ENCODE results near the gene PIF1.
"Not testable (repeated sequence)": the region's sequence is repeated elsewhere in the genome, so short reads cannot be mapped to it uniquely, and the experiment has no call there.

The PIF1 gene

DNA sequence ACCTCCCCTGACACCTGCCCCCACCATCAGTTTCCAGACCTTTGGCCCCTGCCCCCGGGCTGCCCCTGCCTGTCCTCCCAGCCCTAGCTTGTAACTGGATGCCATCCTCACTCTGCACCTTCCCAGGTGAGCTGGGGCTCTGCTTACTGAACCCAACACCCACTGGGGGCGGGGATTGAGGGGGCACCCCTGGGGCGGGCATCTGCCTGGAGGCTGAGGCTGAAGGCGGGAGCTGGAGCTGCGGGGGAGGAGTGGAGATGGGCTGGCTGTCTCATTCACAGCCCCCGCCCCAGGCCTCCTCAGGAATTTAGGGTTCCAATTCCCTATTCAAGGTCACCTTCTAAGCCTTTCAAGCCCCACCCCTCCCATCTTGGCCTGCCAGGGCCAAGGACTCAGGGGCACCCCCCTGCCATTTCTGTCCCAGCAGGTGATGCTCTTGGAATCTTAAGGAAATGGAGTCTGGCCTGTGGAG, 17.7 kb downstream of the PIF1 start:
- Mint-ChIP-seq H3K4me1 (no peaks in the 10 kb centered on the region), H3K27ac (no peak overlapping the region), H3K9me3 (no peaks in the 10 kb centered on the region), H3K36me3 (no peaks in the 10 kb centered on the region), H3K4me3 (no peak overlapping the region)
- DNase-seq (ENCODE audit: low spot score in 2 of 2) (no peak), ATAC-seq (no peak)

GRCh38 chr15:64807051-64807749, 18.2 kb downstream of the PIF1 start:
- ATAC-seq (no peak), DNase-seq (ENCODE audit: low spot score in 2 of 2) (no peak)
- Mint-ChIP-seq H3K36me3 (no peaks in the 10 kb centered on the region), H3K9me3 (no peaks in the 10 kb centered on the region), H3K27ac (no peak overlapping the region), H3K4me3 (no peak overlapping the region), H3K4me1 (no peaks in the 10 kb centered on the region)

DNA sequence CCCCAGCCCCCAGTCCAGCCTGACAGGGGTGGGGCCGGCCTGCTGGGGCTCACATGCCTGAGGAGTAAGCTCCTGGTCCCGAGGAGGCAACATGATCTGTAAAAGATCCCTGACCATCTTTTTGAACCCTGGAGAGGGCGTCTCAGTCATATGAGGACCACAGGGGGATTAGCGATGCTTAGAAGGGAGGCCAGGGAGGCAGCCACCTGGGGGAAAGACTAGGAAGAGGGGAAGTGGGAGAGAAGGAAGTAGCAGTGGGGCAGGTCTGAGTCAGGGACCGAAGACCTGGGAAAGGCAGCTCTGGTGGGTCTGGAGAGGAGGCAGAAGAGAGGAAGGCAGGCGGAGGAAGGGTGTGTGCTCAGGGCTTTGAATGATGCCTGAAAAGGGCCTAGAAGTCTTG, 18.9 kb downstream of the PIF1 start:
- H3K27ac Mint-ChIP-seq, result no peak overlapping the region
- H3K4me3 Mint-ChIP-seq, result no peak overlapping the region
- no peak for ATAC-seq
- no peaks in the 10 kb centered on the region for H3K36me3 Mint-ChIP-seq
- no peak for DNase-seq (ENCODE audit: low spot score in 2 of 2)
- no peaks in the 10 kb centered on the region for H3K9me3 Mint-ChIP-seq
- no peaks in the 10 kb centered on the region for H3K4me1 Mint-ChIP-seq

- no peaks in the 10 kb centered on the region for H3K36me3 Mint-ChIP-seq
- no peaks in the 10 kb centered on the region for H3K4me1 Mint-ChIP-seq
- no peaks in the 10 kb centered on the region for H3K9me3 Mint-ChIP-seq
- DNase-seq (ENCODE audit: low spot score in 2 of 2) (no peak), ATAC-seq (no peak)
- no peak overlapping the region for H3K4me3 Mint-ChIP-seq
- H3K27ac Mint-ChIP-seq, result peak overlapping the region; percentile 54
Measured at GRCh38 chr15:64804619-64805018, 20.8 kb downstream of the PIF1 start.

- Mint-ChIP-seq H3K27ac (no peak overlapping the region), H3K9me3 (no peaks in the 10 kb centered on the region), H3K36me3 (no peaks in the 10 kb centered on the region), H3K4me3 (no peak overlapping the region), H3K4me1 (no peaks in the 10 kb centered on the region)
- DNase-seq (ENCODE audit: low spot score in 2 of 2) (no peak), ATAC-seq (no peak)
Measured at GRCh38 chr15:64803526-64803925, 21.9 kb downstream of the PIF1 start.

- H3K4me3 Mint-ChIP-seq, result no peak overlapping the region
- no peaks in the 10 kb centered on the region for H3K9me3 Mint-ChIP-seq
- no peaks in the 10 kb centered on the region for H3K36me3 Mint-ChIP-seq
- H3K4me1 Mint-ChIP-seq, result no peaks in the 10 kb centered on the region
- no peak overlapping the region for H3K27ac Mint-ChIP-seq
- DNase-seq (ENCODE audit: low spot score in 2 of 2) (no peak), ATAC-seq (no peak)
Measured at GRCh38 chr15:64800476-64800875, 25.0 kb downstream of the PIF1 start.

DNA sequence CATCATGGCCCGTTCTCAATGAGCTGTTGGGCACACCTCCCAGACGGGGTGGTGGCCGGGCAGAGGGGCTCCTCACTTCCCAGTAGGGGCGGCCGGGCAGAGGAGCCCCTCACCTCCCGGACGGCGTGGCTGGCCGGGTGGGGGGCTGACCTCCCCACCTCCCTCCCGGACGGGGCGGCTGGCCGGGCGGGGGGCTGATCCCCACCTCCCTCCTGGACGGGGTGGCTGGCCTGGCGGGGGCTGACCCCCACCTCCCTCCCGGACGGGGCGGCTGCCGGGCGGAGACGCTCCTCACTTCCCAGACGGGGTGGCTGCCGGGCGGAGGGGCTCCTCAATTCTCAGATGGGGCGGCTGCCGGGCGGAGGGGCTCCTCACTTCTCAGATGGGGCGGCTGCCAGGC, 26.5 kb downstream of the PIF1 start:
- H3K4me3 Mint-ChIP-seq; H3K36me3 Mint-ChIP-seq; ATAC-seq; H3K27ac Mint-ChIP-seq; DNase-seq (ENCODE audit: low spot score in 2 of 2); H3K9me3 Mint-ChIP-seq; H3K4me1 Mint-ChIP-seq: not testable (repeated sequence)

DNA sequence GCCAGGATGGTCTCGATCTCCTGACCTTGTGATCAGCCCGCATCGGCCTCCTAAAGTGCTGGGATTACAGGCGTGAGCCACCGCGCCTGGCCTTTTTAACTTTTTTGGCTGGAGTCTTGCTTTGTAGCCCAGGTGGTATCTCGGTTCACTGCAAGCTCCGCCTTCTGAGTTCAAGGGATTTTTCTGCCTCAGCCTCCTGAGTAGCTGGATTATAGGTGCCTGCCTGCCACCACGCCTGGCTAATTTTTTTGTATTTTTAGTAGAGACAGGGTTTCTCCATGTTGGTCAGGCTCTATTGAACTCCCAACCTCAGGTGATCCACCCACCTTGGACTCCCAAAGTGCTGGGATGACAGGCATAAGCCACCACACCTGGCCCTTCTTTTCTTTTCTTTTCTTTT, 29.5 kb downstream of the PIF1 start:
- not testable (repeated sequence) for H3K4me3 Mint-ChIP-seq; H3K4me1 Mint-ChIP-seq; H3K36me3 Mint-ChIP-seq; ATAC-seq; H3K9me3 Mint-ChIP-seq; DNase-seq (ENCODE audit: low spot score in 2 of 2); H3K27ac Mint-ChIP-seq

GRCh38 chr15:64795299-64795698, 30.1 kb downstream of the PIF1 start:
- ATAC-seq; H3K36me3 Mint-ChIP-seq; DNase-seq (ENCODE audit: low spot score in 2 of 2); H3K4me3 Mint-ChIP-seq; H3K4me1 Mint-ChIP-seq; H3K9me3 Mint-ChIP-seq; H3K27ac Mint-ChIP-seq: not testable (repeated sequence)

DNA sequence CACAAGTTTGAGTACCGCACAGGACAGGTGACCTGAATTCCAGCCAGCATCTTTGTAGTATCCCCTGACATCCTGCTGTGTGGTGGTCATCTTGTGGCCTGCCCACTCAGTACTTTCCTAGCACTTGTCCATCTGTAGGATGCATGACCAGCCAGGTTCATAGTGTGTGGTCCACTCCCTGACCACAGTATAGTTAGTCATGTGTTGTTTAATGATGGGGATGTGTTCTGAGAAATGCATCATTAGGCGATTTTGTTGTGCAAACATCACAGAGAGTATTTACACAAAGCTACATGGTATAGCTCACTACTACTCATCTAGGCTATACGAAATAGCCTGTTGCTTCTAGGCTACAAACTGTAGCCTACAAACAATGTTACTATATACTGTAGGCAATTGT, 33.2 kb downstream of the PIF1 start:
- H3K4me1 Mint-ChIP-seq, result no peaks in the 10 kb centered on the region
- H3K36me3 Mint-ChIP-seq, result no peaks in the 10 kb centered on the region
- DNase-seq (ENCODE audit: low spot score in 2 of 2) (no peak), ATAC-seq (no peak)
- H3K27ac Mint-ChIP-seq, result no peak overlapping the region
- H3K4me3 Mint-ChIP-seq, result no peak overlapping the region
- no peaks in the 10 kb centered on the region for H3K9me3 Mint-ChIP-seq

DNA sequence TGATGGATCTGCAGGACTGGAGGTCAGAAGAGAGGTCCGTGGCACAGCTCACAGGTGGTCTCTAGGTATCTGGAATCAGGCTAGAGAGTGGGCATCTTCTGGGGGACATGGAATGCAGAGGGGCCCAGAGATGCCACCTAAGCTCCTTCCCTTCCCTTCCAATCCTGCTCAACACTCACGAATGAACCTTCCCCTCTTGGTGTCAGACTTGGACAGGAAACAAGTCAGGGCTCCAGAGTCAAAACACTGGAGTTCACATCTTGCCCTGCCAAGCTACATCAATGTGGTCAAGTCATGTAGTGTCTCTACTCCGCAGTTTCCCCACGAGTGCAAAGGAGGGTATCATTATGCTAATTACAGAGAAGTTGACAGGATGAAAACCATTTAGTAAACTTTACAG, 34.0 kb downstream of the PIF1 start:
- no peak overlapping the region for H3K27ac Mint-ChIP-seq

DNA sequence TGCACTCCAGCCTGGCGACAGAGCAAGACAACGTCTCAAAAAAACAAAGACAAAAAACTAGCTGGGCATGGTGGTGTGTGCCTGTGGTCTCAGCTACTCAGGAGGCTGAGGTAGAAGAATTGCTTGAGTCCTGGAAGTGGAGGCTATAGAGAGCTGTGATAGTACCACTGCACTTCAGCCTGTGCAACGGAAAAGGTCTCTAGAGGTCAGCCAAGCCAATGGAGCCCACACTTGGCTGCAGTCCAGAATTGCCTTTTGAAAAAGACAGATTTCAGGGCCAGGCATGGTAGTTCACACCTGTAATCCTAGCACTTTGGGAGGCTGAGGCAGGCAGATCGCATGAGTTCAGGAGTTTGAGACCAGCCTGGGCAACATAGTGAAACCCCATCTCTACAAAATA, 41.7 kb downstream of the PIF1 start:
- no peaks in the 10 kb centered on the region for H3K36me3 Mint-ChIP-seq
- DNase-seq (ENCODE audit: low spot score in 2 of 2) (no peak), ATAC-seq (no peak)
- H3K4me3 Mint-ChIP-seq, result no peak overlapping the region
- H3K27ac Mint-ChIP-seq, result no peak overlapping the region
- H3K4me1 Mint-ChIP-seq, result peaks cover 11% of the 10 kb centered on the region
- no peaks in the 10 kb centered on the region for H3K9me3 Mint-ChIP-seq

More for the DNA sequence above, 34.0 kb downstream of the PIF1 start:
- no peak overlapping the region for H3K4me3 Mint-ChIP-seq
- H3K9me3 Mint-ChIP-seq, result no peaks in the 10 kb centered on the region
- no peaks in the 10 kb centered on the region for H3K4me1 Mint-ChIP-seq
- DNase-seq (ENCODE audit: low spot score in 2 of 2) (no peak), ATAC-seq (no peak)
- no peaks in the 10 kb centered on the region for H3K36me3 Mint-ChIP-seq

DNA sequence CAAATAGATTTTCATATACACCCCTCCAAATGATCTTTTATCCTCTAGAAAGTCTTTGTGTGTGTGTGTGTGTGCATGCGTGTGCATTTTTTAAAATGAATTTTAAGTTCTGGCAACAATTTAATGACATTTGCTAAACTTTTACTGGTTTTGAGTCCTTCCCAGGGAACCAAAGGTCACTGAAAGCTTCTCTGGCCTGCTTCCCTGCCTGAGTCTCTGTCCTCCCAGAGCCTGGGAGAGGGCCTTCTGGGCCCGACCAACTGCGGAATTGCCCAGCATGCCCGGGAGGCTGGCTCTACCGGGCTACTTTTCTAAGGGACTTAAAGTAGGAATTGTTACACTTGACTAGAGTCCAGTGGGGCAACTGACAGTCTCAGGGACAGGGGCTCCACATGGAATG, 42.7 kb downstream of the PIF1 start:
- DNase-seq (ENCODE audit: low spot score in 2 of 2) (no peak), ATAC-seq (no peak)
- no peaks in the 10 kb centered on the region for H3K9me3 Mint-ChIP-seq
- H3K36me3 Mint-ChIP-seq, result no peaks in the 10 kb centered on the region
- no peak overlapping the region for H3K4me3 Mint-ChIP-seq
- peaks cover 11% of the 10 kb centered on the region for H3K4me1 Mint-ChIP-seq
- peak overlapping the region; percentile 83 for H3K27ac Mint-ChIP-seq

DNA sequence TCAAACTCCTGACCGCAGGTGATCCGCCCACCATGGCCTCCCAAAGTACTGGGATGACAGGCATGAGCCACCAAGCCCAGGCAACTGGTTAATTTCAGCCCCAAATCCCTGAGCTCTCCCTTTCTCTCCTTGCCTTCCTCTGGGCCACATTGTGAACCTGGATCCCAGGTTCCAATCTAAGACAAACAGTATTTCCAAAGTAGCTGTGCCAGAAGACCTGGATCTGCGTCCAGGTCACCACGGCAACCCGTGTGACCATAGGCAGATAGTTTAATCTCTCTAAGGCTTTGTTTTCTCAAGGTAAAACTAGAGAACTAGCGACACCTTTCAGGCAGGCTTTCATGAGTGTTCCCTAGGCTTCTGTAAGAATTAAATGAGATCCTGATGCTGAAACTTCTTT, 44.1 kb downstream of the PIF1 start:
- H3K9me3 Mint-ChIP-seq, result no peaks in the 10 kb centered on the region
- H3K27ac Mint-ChIP-seq, result no peak overlapping the region
- ATAC-seq, result no peak

DNA sequence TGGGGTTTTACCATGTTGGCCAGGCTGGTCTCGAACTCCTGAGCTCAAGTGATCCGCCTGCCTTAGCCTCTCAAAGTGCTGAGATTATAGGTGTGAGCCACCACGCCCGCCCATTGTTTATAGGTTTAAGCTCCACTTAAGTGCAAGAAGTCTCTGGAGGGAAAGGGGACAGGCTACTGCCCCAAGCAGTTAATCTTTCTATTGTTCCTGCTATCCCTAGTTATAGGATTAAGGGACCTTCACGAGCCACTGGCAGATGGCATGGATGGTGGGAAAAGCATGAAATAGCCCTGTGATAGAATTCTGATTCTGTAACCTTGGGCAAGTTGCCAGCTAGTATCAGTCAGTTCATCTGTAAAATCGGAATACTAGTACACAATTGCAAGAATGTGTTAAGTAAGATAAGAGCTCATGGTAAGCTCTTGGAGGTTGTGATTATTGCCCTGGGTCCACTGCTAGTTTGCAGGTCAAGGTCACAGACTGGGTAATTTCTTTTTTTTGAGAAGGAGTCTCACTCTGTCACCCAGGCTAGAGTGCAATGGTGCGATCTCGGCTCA, 44.8 kb downstream of the PIF1 start:
- peaks cover 11% of the 10 kb centered on the region for H3K4me1 Mint-ChIP-seq
- H3K27ac Mint-ChIP-seq, result no peak overlapping the region
- no peaks in the 10 kb centered on the region for H3K36me3 Mint-ChIP-seq
- DNase-seq (ENCODE audit: low spot score in 2 of 2) (no peak), ATAC-seq (no peak)
- H3K9me3 Mint-ChIP-seq, result no peaks in the 10 kb centered on the region
- H3K4me3 Mint-ChIP-seq, result no peak overlapping the region

More for the DNA sequence above, 44.1 kb downstream of the PIF1 start:
- Mint-ChIP-seq H3K4me3 (no peak overlapping the region), H3K36me3 (no peaks in the 10 kb centered on the region), H3K4me1 (peaks cover 11% of the 10 kb centered on the region)
- DNase-seq (ENCODE audit: low spot score in 2 of 2), result no peak

DNA sequence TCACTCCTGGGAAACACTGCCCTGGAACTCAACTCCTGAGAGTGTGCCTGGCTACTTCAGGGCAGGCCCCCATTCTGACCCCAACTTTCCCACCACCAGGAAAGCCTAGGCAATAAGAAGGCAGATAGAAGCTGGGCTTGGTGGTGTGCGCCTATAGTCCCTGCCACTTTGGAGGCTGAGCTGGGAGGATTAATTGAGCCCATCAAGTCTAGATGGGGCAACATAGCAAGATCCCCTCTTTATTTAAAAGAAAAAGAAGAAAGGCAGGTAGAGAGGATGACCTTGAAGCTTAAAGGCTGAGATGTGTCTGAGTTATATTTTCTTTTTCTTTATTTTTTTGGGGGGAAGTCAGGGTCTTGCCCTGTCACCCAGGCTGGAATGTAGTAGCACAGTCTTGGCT, 45.8 kb downstream of the PIF1 start:
- Mint-ChIP-seq H3K36me3 (no peaks in the 10 kb centered on the region), H3K4me3 (no peak overlapping the region), H3K4me1 (peaks cover 11% of the 10 kb centered on the region), H3K9me3 (no peaks in the 10 kb centered on the region), H3K27ac (no peak overlapping the region)
- DNase-seq (ENCODE audit: low spot score in 2 of 2) (no peak), ATAC-seq (no peak)
